Ishikawa (cell line): ENCODE results near the gene RAPGEF3.
A peak's percentile ranks its signal among the peaks of the same experiment; 100 is the strongest.

ENCODE experiments used
- CEBPB ChIP-seq: IDR thresholded peaks from 2 replicates; pipeline ENCODE4 v1.6.1; 2012
- EP300 ChIP-seq: IDR thresholded peaks from 2 replicates; pipeline ENCODE4 v1.6.1; 2012; ENCODE audit warnings: borderline replicate concordance
- TAF1 ChIP-seq: IDR thresholded peaks from 2 replicates; pipeline ENCODE4 v1.6.1; 2012; ENCODE audit warnings: low read depth, mild to moderate bottlenecking
- TF ChIP-seq, protein P1 (sequence below): IDR thresholded peaks from 2 replicates; pipeline ENCODE4 v1.6.1; 2012; ENCODE audit warnings: low read depth, mild to moderate bottlenecking
- TF ChIP-seq, protein P2 (sequence below): IDR thresholded peaks from 2 replicates; pipeline ENCODE4 v1.6.1; 2012

DNA sequence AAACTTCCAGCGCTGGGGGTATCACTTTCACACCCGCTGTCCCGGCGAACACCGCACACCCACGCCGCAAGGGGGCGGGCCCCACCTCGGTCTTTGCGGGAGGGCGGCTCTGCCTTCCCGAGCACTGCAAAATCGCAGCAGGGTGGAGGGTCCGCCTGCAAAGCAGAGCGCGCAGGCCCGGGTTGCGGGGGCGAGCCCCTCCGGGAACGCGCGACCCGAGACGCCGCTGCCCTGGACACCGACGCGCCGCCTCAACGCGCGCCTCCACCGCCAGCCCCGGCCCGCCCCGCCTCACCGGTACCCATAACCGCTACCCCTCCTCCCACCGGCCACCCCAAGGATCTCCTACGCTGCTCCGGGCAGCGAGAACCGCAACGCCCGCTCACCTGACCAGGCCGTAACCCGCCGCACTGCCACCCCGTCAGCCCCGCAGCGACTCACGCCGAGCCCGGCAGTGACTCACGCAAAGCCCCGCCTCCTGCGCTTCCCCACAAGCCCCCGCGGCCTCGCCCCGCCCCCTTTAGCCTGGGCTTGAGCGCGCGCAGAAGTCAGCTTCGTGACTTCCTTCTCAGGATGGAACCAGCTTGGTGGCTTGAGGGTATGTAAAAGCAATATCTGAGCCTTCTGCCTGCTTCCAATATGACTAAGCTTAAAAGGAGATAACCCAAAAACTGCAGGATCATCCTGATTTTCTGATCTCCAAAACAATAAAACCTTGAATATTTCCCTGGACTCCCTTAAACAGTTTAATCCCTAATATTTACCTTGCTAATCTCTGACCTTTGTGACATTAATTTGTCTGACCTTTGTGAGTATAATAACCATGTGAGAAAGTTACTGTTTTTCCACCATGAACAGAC lies 52.9 kb downstream of the RAPGEF3 start, which contains the start of gene RPAP3:
- TF ChIP-seq, protein P1, sequence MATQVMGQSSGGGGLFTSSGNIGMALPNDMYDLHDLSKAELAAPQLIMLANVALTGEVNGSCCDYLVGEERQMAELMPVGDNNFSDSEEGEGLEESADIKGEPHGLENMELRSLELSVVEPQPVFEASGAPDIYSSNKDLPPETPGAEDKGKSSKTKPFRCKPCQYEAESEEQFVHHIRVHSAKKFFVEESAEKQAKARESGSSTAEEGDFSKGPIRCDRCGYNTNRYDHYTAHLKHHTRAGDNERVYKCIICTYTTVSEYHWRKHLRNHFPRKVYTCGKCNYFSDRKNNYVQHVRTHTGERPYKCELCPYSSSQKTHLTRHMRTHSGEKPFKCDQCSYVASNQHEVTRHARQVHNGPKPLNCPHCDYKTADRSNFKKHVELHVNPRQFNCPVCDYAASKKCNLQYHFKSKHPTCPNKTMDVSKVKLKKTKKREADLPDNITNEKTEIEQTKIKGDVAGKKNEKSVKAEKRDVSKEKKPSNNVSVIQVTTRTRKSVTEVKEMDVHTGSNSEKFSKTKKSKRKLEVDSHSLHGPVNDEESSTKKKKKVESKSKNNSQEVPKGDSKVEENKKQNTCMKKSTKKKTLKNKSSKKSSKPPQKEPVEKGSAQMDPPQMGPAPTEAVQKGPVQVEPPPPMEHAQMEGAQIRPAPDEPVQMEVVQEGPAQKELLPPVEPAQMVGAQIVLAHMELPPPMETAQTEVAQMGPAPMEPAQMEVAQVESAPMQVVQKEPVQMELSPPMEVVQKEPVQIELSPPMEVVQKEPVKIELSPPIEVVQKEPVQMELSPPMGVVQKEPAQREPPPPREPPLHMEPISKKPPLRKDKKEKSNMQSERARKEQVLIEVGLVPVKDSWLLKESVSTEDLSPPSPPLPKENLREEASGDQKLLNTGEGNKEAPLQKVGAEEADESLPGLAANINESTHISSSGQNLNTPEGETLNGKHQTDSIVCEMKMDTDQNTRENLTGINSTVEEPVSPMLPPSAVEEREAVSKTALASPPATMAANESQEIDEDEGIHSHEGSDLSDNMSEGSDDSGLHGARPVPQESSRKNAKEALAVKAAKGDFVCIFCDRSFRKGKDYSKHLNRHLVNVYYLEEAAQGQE = no peak
- TF ChIP-seq EP300 (no peak), CEBPB (no peak), TAF1 (peak; percentile 90)
- TF ChIP-seq, protein P2, sequence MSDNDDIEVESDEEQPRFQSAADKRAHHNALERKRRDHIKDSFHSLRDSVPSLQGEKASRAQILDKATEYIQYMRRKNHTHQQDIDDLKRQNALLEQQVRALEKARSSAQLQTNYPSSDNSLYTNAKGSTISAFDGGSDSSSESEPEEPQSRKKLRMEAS = peak; percentile 80
